ENCODE measurements around the gene SIX1. TPM values are rescaled to one million over a fixed set of nuclear protein-coding genes. Genes with fewer than 3 reads are reported as not detected.
A peak's percentile ranks its signal among the peaks of the same experiment; 100 is the strongest.

SIX1 gene
- total and polyA plus RNA-seq, 2 of the 13 experiments (the other 11 are each of a cell fraction or from before 2014, with no cell fraction given): 1.7 to 6.5 TPM

GRCh38 chr14:60648249-60648933 lies 886 bp downstream of the SIX1 start (continued):
- TF ChIP-seq, protein P1, sequence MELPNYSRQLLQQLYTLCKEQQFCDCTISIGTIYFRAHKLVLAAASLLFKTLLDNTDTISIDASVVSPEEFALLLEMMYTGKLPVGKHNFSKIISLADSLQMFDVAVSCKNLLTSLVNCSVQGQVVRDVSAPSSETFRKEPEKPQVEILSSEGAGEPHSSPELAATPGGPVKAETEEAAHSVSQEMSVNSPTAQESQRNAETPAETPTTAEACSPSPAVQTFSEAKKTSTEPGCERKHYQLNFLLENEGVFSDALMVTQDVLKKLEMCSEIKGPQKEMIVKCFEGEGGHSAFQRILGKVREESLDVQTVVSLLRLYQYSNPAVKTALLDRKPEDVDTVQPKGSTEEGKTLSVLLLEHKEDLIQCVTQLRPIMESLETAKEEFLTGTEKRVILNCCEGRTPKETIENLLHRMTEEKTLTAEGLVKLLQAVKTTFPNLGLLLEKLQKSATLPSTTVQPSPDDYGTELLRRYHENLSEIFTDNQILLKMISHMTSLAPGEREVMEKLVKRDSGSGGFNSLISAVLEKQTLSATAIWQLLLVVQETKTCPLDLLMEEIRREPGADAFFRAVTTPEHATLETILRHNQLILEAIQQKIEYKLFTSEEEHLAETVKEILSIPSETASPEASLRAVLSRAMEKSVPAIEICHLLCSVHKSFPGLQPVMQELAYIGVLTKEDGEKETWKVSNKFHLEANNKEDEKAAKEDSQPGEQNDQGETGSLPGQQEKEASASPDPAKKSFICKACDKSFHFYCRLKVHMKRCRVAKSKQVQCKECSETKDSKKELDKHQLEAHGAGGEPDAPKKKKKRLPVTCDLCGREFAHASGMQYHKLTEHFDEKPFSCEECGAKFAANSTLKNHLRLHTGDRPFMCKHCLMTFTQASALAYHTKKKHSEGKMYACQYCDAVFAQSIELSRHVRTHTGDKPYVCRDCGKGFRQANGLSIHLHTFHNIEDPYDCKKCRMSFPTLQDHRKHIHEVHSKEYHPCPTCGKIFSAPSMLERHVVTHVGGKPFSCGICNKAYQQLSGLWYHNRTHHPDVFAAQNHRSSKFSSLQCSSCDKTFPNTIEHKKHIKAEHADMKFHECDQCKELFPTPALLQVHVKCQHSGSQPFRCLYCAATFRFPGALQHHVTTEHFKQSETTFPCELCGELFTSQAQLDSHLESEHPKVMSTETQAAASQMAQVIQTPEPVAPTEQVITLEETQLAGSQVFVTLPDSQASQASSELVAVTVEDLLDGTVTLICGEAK (IDR thresholded peaks at IDR 0.05): no peak
- TF ChIP-seq, protein P1 (CRISPR knock-in tag; IDR thresholded peaks at IDR 0.05): no peak
- 0 out of 2 replicates have a peak, but pooled peaks have one; percentile 10 for TF ChIP-seq ZNF784 (CRISPR knock-in tag; IDR thresholded peaks at IDR 0.05; ENCODE audit: borderline replicate concordance)
- TF ChIP-seq ZNF441 (CRISPR knock-in tag; IDR thresholded peaks at IDR 0.05; ENCODE audit: borderline replicate concordance): no peak
- TF ChIP-seq KLF9 (CRISPR knock-in tag; IDR thresholded peaks at IDR 0.05; ENCODE audit: low read depth): no peak
- TF ChIP-seq ZFX (CRISPR knock-in tag; IDR thresholded peaks at IDR 0.05; ENCODE audit: low read depth): no peak
- no peak for TF ChIP-seq ZBTB33 (CRISPR knock-in tag; IDR thresholded peaks at IDR 0.05)
- no peak for TF ChIP-seq CEBPG (CRISPR knock-in tag; IDR thresholded peaks at IDR 0.05)
- no peak for TF ChIP-seq TEAD2 (CRISPR knock-in tag; IDR thresholded peaks at IDR 0.05)
- TF ChIP-seq, protein P2, sequence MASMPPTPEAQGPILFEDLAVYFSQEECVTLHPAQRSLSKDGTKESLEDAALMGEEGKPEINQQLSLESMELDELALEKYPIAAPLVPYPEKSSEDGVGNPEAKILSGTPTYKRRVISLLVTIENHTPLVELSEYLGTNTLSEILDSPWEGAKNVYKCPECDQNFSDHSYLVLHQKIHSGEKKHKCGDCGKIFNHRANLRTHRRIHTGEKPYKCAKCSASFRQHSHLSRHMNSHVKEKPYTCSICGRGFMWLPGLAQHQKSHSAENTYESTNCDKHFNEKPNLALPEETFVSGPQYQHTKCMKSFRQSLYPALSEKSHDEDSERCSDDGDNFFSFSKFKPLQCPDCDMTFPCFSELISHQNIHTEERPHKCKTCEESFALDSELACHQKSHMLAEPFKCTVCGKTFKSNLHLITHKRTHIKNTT (CRISPR knock-in tag; IDR thresholded peaks at IDR 0.05): no peak
- TF ChIP-seq MTA3 (CRISPR knock-in tag; IDR thresholded peaks at IDR 0.05): no peak
- no peak for TF ChIP-seq ZNF136 (CRISPR knock-in tag; IDR thresholded peaks at IDR 0.05; ENCODE audit: low read depth)
- TF ChIP-seq ARNT (IDR thresholded peaks at IDR 0.05): no peak
- no peak for TF ChIP-seq DNMT3B (CRISPR knock-in tag; conservative IDR thresholded peaks at IDR 0.05)
- TF ChIP-seq ZBTB49 (CRISPR knock-in tag; IDR thresholded peaks at IDR 0.05; ENCODE audit: borderline replicate concordance): no peak
